ENCODE measurements around the gene PRG3. TPM values are rescaled to one million over a fixed set of nuclear protein-coding genes. Genes with fewer than 3 reads are reported as not detected.

Gene PRG3
- total RNA-seq, 1 experiment from 2014 or later = not detected

DNA sequence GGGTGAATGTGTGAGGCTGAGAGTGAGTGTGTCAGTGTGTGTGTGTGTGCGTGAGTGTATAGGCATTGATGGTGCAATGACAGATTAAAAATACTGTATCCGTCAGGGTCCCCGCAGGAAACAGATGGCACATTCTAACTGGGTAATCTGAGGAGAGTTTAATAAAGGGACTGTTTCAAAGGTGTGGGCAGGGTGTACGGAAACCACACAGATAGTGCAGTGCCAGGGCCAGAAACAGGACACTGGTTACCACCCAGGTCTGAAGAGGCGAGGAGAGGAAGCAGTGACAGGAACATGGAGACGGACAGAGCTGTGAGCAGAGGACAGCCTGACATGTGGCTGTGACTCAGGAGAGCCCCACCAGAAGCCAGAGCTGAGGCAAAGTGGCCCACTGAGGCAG lies 26.3 kb downstream of the PRG3 start:
- H3K9me2 ChIP-seq (ENCODE audit: insufficient read depth) = no peaks in the 10 kb centered on the region
- H3K4me2 ChIP-seq (ENCODE audit: low read length) = no peak overlapping the region
- H3K36me3 ChIP-seq (ENCODE audit: control insufficient read depth in 1 of 2, insufficient read depth in 2 of 2, low read length in 2 of 2) = no peaks in the 10 kb centered on the region
- RAD21 ChIA-PET (ENCODE audit: low non-redundant PET in 1 of 2, low total read pairs in 2 of 2, uncharacterized antibody in 2 of 2, unreplicated experiment in 2 of 2) = no interaction called here
- no peaks in the 10 kb centered on the region for H4K20me1 ChIP-seq (ENCODE audit: insufficient read depth)
- ATAC-seq = no peak
- no peaks in the 10 kb centered on the region for H3K79me2 ChIP-seq (ENCODE audit: insufficient read depth, low read length)
- no peak for DNase-seq (ENCODE audit: low read depth, low spot score)
- TF ChIP-seq, protein P1, sequence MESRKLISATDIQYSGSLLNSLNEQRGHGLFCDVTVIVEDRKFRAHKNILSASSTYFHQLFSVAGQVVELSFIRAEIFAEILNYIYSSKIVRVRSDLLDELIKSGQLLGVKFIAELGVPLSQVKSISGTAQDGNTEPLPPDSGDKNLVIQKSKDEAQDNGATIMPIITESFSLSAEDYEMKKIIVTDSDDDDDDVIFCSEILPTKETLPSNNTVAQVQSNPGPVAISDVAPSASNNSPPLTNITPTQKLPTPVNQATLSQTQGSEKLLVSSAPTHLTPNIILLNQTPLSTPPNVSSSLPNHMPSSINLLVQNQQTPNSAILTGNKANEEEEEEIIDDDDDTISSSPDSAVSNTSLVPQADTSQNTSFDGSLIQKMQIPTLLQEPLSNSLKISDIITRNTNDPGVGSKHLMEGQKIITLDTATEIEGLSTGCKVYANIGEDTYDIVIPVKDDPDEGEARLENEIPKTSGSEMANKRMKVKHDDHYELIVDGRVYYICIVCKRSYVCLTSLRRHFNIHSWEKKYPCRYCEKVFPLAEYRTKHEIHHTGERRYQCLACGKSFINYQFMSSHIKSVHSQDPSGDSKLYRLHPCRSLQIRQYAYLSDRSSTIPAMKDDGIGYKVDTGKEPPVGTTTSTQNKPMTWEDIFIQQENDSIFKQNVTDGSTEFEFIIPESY (IDR thresholded peaks at IDR 0.05; ENCODE audit: extremely low read depth, insufficient replicate concordance, low read length) = no peak
- TF ChIP-seq CBX3 (IDR thresholded peaks at IDR 0.05; ENCODE audit: low read depth) (no peak), REST (IDR thresholded peaks at IDR 0.05; ENCODE audit: low read depth) (no peak), SIN3A (IDR thresholded peaks at IDR 0.05; ENCODE audit: low read depth) (no peak), POLR2AphosphoS5 (IDR thresholded peaks at IDR 0.05; ENCODE audit: low read depth, low read length) (no peak), CEBPB (IDR thresholded peaks at IDR 0.05; ENCODE audit: low read depth) (no peak), ELF1 (IDR thresholded peaks at IDR 0.05; ENCODE audit: borderline replicate concordance, low read depth) (no peak), RAD21 (IDR thresholded peaks at IDR 0.05; ENCODE audit: low read depth) (no peak), ZFX (IDR thresholded peaks at IDR 0.05) (no peak), ZNF274 (IDR thresholded peaks at IDR 0.05; ENCODE audit: low read depth, low read length) (no peak)
- H2AFZ ChIP-seq (ENCODE audit: low read depth, low read length, poor library complexity, severe bottlenecking) = no peak overlapping the region
- peaks cover under 1 to 5% of the 10 kb centered on the region in 2 experiments; a peak in 3 of 4 replicates for H3K4me1 ChIP-seq (ENCODE audit: control insufficient read depth in 1 of 2, insufficient read depth in 2 of 2, low read length in 2 of 2)
- CTCF ChIA-PET = no interaction called here
- no peak overlapping the region for H3K27ac ChIP-seq (ENCODE audit: low read depth, low read length)
- intact Hi-C loops (cut with micrococcal nuclease) = no loop called here
- H3K9me3 ChIP-seq (ENCODE audit: control insufficient read depth in 1 of 2, insufficient read depth in 1 of 2, low read depth in 1 of 2, low read length in 2 of 2) = no peaks in the 10 kb centered on the region
- no peak overlapping the region for H3K4me3 ChIP-seq (replicated peaks in 1 of 2; ENCODE audit: low read depth in 1 of 2, low read length in 2 of 2)
- H3K9ac ChIP-seq (ENCODE audit: low read length) = no peak overlapping the region
- no TSS peak for BruUV-seq (replicated peaks)
- H3K27me3 ChIP-seq (ENCODE audit: insufficient read depth, low read length) = no peaks in the 10 kb centered on the region
- POLR2A ChIA-PET = no interaction called here
